GM21786 (cell line): ENCODE data around the gene OR6Q1.

Source experiments
- ATAC-seq: cut with Tn5 transposase; IDR thresholded peaks from one replicate; pipeline ENCODE4 v1.9.1; 2021; ENCODE audit not compliant: unreplicated experiment

OR6Q1 gene

DNA sequence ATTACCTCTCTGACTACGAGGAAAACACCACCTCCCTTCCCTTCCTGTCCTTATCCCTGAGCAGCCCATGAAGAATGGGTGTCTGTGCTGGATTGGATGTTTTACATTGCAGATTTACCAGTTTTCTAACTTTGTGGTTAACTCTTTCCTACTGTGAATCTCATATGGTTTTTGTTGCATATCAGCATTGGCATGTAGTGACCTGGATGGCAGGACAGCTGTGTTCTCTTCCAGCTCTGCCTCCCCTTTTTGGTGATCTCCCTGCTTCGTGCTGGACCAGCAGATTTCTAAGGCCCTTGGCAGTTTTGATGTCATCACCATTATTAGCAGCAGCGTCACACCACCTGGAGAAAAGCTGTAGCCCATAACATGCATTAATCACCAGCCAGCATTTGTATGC, 26.7 kb downstream of the OR6Q1 start:
- ATAC-seq: no peak

DNA sequence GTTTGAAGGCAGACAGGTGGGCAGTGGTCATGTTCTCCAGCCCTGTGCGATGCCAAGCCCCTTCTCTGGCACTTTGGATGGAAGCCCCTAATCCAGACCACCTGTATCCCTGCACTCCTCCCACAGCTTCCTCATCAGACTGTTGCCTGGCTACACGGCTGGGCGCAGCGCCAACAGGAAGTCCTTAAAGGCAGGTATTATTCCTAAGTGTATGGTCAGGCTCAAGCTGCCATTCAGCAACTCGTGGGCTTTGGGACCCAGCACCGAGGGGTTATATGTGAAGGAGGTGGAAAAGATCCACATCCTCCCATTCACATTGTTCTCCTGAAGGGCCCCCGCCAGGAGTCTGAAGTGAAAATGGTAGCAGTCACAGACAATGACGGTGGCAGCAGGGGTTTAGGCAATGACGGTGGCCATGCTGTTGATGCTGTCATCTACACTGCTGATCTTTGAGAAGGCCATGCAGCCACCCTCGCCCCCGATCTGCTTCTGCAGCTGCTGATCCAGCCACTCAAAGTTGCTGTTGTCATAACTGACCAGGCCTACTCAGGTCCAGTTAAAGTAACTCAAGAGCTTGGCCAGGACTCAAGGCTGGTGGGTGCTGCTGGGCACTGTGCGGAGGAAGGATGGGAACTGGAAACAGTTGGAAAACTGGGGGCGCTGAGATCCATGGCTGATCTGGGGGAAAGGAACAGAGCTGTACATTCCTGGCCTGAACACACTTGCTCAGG, 27.7 kb downstream of the OR6Q1 start:
- no peak for ATAC-seq

DNA sequence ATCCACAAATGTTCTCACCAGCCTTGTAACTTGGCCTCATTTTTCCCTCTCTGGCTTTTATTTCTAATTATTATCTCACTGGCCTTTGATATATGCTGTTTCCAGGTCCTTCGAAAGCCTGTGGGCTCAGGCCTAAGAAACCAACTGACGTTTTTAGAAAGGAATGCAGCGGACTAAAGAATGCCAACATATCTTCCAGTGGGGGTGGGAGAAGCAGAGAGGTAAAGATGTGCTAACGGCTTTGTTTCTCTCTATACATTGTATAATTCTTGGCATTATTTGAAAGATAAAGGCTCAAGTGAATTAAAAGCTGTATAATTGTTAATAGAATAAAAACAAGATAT, 28.2 kb downstream of the OR6Q1 start:
- ATAC-seq: no peak

DNA sequence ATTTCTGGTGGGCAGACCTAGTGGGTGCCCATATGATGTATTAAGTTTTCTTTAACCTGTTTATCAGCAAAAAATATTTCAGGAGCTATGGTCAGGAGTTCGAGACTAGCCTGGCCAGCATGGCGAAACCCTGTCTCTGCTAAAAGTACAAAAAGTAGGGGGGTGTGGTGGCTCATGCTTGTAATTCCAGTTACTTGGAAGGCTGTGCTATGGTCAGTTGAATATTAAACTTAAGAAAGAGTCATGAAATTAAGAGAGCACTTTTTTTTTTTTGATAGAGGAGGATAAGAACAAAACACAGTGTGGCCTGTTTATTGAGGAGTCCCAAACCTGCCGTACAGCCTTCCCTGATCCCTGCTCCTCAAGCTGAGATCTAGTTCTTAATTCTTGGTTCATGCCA, 29.8 kb downstream of the OR6Q1 start:
- ATAC-seq: no peak

DNA sequence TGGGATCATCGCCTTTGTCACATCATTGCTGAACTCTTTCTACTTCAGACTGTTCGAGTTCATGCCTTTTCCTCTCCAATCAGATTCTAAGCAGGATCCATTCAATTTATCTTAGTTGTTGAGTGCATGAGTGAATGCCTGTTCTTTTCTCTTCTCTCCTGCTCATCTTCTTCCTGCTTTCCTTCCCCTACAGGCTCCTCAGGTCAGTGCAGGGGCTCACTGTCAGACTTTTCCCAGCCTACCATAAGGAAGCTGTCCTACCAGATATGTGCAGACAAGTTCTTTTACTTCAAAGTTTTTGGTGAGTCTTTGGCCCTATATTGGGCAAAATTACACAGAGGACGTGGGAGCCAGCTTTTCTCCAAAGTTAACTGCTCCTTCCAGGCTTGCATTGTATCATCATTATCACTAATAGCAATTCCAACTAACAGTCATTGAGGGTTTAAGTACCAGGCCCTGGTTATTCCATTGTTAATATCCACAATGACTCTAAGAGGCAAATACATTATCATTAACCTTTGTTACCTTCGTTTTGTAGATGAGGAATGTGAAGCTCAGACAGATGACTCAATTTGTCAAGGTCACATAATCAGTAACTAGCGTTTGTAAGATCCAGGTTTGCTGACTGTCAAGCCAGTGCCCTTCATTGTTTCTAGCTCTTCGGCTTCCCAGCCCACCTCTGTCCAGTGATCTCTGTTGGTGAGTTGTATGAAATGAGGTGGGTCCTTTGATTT, 30.4 kb downstream of the OR6Q1 start:
- no peak for ATAC-seq

DNA sequence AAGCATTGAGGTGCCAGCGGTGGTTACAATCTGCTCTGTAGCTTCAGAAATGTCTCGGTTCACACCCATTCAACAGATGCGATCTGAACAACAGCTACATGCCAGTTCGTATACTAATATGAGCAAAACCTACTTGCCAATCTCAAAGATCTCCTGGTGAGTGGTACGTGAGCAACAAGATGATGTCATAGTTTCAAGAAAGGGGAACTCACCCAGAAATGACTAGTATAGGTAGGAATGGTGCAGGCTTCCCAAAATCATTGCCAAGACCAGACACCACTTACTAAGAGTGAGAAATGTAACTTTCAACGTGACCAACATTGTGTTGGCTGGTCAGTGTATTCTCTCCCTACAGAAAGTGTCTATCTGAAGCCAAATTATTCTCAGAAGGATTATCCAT, 31.1 kb downstream of the OR6Q1 start:
- ATAC-seq: no peak

DNA sequence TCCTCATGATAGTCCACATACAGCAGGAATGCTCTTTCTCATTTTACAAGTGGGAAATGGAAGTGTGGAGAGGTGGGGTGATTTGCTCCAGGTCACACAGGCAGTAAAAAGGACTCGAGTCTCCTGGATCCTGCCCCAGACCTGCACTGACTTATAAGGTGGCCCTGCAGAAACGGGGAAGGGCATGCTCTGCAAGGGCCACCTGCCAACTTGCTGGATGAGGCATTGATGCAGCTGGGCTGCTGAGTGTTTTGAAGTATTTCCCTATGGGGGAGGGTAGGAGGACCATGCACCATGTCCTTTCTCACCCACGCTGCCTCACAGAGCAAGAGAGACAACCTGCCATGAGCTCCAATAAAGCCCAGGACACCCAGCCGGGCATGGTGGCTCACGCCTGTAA, 36.9 kb downstream of the OR6Q1 start:
- ATAC-seq: no peak

DNA sequence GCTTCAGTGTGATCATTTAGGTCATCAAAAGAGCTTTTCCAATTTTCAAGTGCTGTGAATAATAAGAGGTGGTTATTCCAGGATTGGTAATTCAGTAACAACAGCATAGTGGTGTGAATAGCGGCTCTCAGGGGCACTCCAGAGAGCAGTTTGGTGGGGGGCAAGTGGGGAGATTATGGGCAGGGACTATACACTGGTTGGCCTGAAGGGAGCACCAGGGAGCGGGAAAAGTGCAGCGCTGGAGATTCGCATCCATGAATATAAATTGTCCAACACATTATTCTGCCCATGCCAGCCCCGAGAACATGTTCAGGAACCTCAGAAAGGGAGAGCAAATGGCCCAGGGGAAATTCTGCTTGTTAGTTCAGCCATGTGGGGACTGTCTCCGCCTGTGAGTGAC, 37.9 kb downstream of the OR6Q1 start:
- ATAC-seq: no peak

DNA sequence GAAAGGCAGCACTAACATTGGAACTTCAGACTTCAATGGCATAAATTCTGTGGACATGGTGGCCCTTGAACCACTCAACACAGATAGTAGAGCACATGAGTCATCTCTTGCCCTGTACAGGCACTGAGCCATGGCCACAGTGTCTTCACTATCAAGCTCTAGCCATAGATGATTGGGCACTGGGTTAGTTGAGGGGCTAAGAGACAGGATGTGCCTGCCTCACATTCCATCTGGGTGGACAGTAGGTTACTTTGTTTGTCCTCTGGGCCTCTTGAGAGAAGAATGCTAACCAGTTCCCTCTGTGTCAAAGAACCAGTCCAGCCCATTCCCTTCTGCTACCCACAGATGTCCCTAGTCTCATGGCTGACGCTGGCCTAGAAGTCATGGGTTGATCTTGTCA, 39.8 kb downstream of the OR6Q1 start:
- no peak for ATAC-seq

DNA sequence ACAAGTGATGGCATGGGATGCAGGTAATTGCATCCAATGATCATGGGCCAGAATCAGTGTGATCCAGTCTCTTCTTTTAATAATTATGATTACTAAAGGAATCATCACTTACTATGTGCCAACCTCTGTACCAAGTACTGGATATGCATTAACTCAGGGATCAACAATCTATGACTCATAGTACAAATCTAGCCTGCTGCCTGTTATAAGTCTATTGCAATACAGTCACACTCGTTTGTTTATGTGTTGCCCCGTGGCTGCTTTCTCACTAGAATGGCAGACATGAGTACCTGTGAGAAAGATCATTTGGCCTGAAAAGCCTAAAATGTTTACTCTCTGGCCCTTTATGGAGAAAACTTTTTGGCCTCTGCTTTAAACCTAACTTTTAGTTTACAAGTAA, 45.0 kb downstream of the OR6Q1 start:
- no peak for ATAC-seq
